ENCODE measurements around the gene EHMT1. TPM values are rescaled to one million over a fixed set of nuclear protein-coding genes. Genes with fewer than 3 reads are reported as not detected.

The EHMT1 gene
- total RNA-seq, 2 donors from 2014 or later = 137 to 139 TPM

DNA sequence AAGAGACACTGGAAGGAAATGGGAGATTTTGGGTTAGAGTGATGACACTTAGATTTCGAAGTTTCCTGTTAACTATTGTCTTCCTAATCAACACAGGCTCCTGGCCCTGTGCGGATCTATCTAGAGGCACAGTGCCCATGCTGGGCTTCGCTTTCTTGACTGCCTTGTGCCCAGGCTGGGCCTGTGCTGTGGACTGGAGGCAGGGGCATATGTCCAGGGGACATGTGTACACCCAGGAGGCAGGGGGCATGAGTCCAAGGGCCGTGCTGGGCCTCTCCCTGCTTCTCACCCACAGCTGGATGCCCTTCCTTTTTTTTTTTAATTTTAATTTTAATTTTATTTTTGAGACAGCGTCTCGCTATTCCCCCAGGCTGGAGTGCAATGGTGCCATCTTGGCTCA is 37.6 kb downstream of the EHMT1 start:
- 97 to 100% methylated on average over 2 to 6 of the region's 6 CpGs for WGBS, 2 experiments (ENCODE audit: insufficient coverage in 1 of 2, insufficient read length in 1 of 2)
- Mint-ChIP-seq H3K36me3 (ENCODE audit: low read depth) (peaks cover 24% of the 10 kb centered on the region), H3K27me3 (ENCODE audit: insufficient read depth) (no peaks in the 10 kb centered on the region), H3K27ac (no peak overlapping the region), H3K4me3 (no peak overlapping the region), H3K4me1 (peaks cover 4% of the 10 kb centered on the region), H3K9me3 (no peaks in the 10 kb centered on the region)
- Histone ChIP-seq H3K9me3 (ENCODE audit: control insufficient read depth, low read length) (no peaks in the 10 kb centered on the region), H3K27ac (ENCODE audit: low read depth, low read length) (no peak overlapping the region), H3K36me3 (ENCODE audit: control insufficient read depth, insufficient read depth, low read length) (peaks cover 16% of the 10 kb centered on the region), H3K9ac (ENCODE audit: extremely low read depth, low read length, poor library complexity, severe bottlenecking) (no peak overlapping the region), H3K27me3 (ENCODE audit: control insufficient read depth, insufficient read depth, low read length, poor library complexity, severe bottlenecking) (no peaks in the 10 kb centered on the region), H3K4me1 (ENCODE audit: control insufficient read depth, insufficient read depth, low read length) (no peaks in the 10 kb centered on the region), H3K4me3 (ENCODE audit: low read length) (no peak overlapping the region)
- DNase-seq = no peak
- no peak for TF ChIP-seq CTCF (conservative IDR thresholded peaks at IDR 0.05)

- H3K36me3 Mint-ChIP-seq (ENCODE audit: low read depth) = peaks cover 17% of the 10 kb centered on the region
- no peak for TF ChIP-seq CTCF (conservative IDR thresholded peaks at IDR 0.05)
- no peak overlapping the region for H3K27ac Mint-ChIP-seq
- H3K4me3 Mint-ChIP-seq = no peak overlapping the region
- DNase-seq = no peak
- Histone ChIP-seq H3K9me3 (ENCODE audit: control insufficient read depth, low read length) (no peaks in the 10 kb centered on the region), H3K27me3 (ENCODE audit: control insufficient read depth, insufficient read depth, low read length, poor library complexity, severe bottlenecking) (no peaks in the 10 kb centered on the region), H3K9ac (ENCODE audit: extremely low read depth, low read length, poor library complexity, severe bottlenecking) (no peak overlapping the region), H3K4me1 (ENCODE audit: control insufficient read depth, insufficient read depth, low read length) (no peaks in the 10 kb centered on the region), H3K4me3 (ENCODE audit: low read length) (no peak overlapping the region), H3K36me3 (ENCODE audit: control insufficient read depth, insufficient read depth, low read length) (peaks cover 16% of the 10 kb centered on the region), H3K27ac (ENCODE audit: low read depth, low read length) (no peak overlapping the region)
- no peaks in the 10 kb centered on the region for H3K9me3 Mint-ChIP-seq
- H3K4me1 Mint-ChIP-seq = peaks cover 4% of the 10 kb centered on the region
- no peaks in the 10 kb centered on the region for H3K27me3 Mint-ChIP-seq (ENCODE audit: insufficient read depth)
- 90% methylated on average over 2 of the region's 2 CpGs; no CpG with 5 or more reads in 1 of the 2 experiments for WGBS, 2 experiments (ENCODE audit: insufficient coverage in 1 of 2, insufficient read length in 1 of 2)
Observed at GRCh38 chr9:137657606-137658005, 38.8 kb downstream of the EHMT1 start.

- no peaks in the 10 kb centered on the region for H3K27me3 ChIP-seq (ENCODE audit: control insufficient read depth, insufficient read depth, low read length, poor library complexity, severe bottlenecking)
- H3K9me3 Mint-ChIP-seq = no peaks in the 10 kb centered on the region
- no peaks in the 10 kb centered on the region for H3K27me3 Mint-ChIP-seq (ENCODE audit: insufficient read depth)
- H3K9ac ChIP-seq (ENCODE audit: extremely low read depth, low read length, poor library complexity, severe bottlenecking) = no peak overlapping the region
- no peaks in the 10 kb centered on the region for H3K9me3 ChIP-seq (ENCODE audit: control insufficient read depth, low read length)
- no peak overlapping the region for H3K27ac Mint-ChIP-seq
- no peak overlapping the region for H3K27ac ChIP-seq (ENCODE audit: low read depth, low read length)
- no peak overlapping the region for H3K4me3 ChIP-seq (ENCODE audit: low read length)
- no peak for DNase-seq
- no peak for TF ChIP-seq CTCF (conservative IDR thresholded peaks at IDR 0.05)
- H3K4me1 Mint-ChIP-seq = peaks cover 10% of the 10 kb centered on the region
- 100% methylated on average over 2 of the region's 2 CpGs; no CpG with 5 or more reads in 1 of the 2 experiments for WGBS, 2 experiments (ENCODE audit: insufficient coverage in 1 of 2, insufficient read length in 1 of 2)
- H3K4me3 Mint-ChIP-seq = no peak overlapping the region
- H3K4me1 ChIP-seq (ENCODE audit: control insufficient read depth, insufficient read depth, low read length) = no peaks in the 10 kb centered on the region
- H3K36me3 Mint-ChIP-seq (ENCODE audit: low read depth) = peaks cover 20% of the 10 kb centered on the region
- peaks cover 14% of the 10 kb centered on the region for H3K36me3 ChIP-seq (ENCODE audit: control insufficient read depth, insufficient read depth, low read length)
Observed at GRCh38 chr9:137658781-137659180, 40.0 kb downstream of the EHMT1 start.
